A549 (cell line): ENCODE measurements around the gene C6orf52.

Experiments used
- CTCF ChIP-seq: fragments of >200 bp; sonication (Bioruptor Twin); formaldehyde crosslinking; IDR thresholded peaks from 3 replicates; pipeline ENCODE4 v1.5.1; 2016
- EP300 ChIP-seq, 2 experiments: fragments of >200 bp; sonication (Bioruptor Twin); formaldehyde crosslinking; IDR thresholded peaks; 2 replicates in 1 of 2; 3 replicates in 1 of 2; pipeline ENCODE4 v1.6.1; 2016 to 2017
- FOSL2 ChIP-seq, 2 experiments: fragments of 450-650 bp in 1 of 2; fragments of >200 bp in 1 of 2; sonication (Bioruptor Twin) in 1 of 2; formaldehyde crosslinking; IDR thresholded peaks; 2 replicates each; pipeline versions ENCODE4 v1.5.0 to v1.6.1; 2016 to 2020; ENCODE audit warnings: mild to moderate bottlenecking in 1 of 2, moderate library complexity in 1 of 2
- JUN ChIP-seq, 2 experiments: fragments of >200 bp; sonication (Bioruptor Twin); formaldehyde crosslinking; IDR thresholded peaks; 2 replicates in 1 of 2; 3 replicates in 1 of 2; pipeline ENCODE4 v1.6.1; 2016 to 2017
- MAX ChIP-seq: IDR thresholded peaks from 2 replicates; pipeline ENCODE4 v1.6.1; 2012
- MAZ ChIP-seq: fragments of 150-350 bp; IDR thresholded peaks from 2 replicates; pipeline ENCODE4 v1.6.1; 2014; ENCODE audit warnings: antibody characterized with exemption, low read depth, low read length, borderline replicate concordance
- NFE2L2 ChIP-seq: fragments of 150-350 bp; conservative IDR thresholded peaks from 2 replicates; pipeline ENCODE4 v1.6.1; 2014; ENCODE audit warnings: low read length
- PBX3 ChIP-seq: IDR thresholded peaks from 2 replicates; pipeline ENCODE4 v1.6.1; 2012
- POLR2A ChIP-seq: IDR thresholded peaks from 2 replicates; pipeline ENCODE4 v1.6.1; 2012; ENCODE audit warnings: mild to moderate bottlenecking, low read length
- RFX5 ChIP-seq: fragments of 450-650 bp; IDR thresholded peaks from 2 replicates; pipeline ENCODE4 v1.7.1; 2014; ENCODE audit warnings: antibody characterized with exemption, mild to moderate bottlenecking, moderate library complexity
- RNF2 ChIP-seq: fragments of 200-600 bp; sonication (generic); IDR thresholded peaks from 2 replicates; pipeline ENCODE4 v1.6.1; 2016; ENCODE audit warnings: low read depth, mild to moderate bottlenecking, antibody characterized with exemption, moderate library complexity, borderline replicate concordance

- TF ChIP-seq CTCF (no peak), EP300 (IDR thresholded peaks at IDR 0.05) (no peak), FOSL2 (IDR thresholded peaks at IDR 0.05) (no peak), FOSL2 (CRISPR knock-in tag; IDR thresholded peaks at IDR 0.05) (no peak), RNF2 (no peak), PBX3 (no peak), NFE2L2 (no peak), MAZ (no peak), RFX5 (no peak), MAX (no peak), JUN (IDR thresholded peaks at IDR 0.05) (no peak), POLR2A (no peak)
Observed at GRCh38 chr6:10719296-10719963, 25.0 kb upstream of the C6orf52 start.
